ENCODE results near the gene LRRC75A.
"Not testable (repeated sequence)": the region's sequence is repeated elsewhere in the genome, so short reads cannot be mapped to it uniquely, and the experiment has no call there.

Gene LRRC75A, protein sequence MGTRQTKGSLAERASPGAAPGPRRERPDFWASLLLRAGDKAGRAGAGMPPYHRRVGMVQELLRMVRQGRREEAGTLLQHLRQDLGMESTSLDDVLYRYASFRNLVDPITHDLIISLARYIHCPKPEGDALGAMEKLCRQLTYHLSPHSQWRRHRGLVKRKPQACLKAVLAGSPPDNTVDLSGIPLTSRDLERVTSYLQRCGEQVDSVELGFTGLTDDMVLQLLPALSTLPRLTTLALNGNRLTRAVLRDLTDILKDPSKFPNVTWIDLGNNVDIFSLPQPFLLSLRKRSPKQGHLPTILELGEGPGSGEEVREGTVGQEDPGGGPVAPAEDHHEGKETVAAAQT

DNA sequence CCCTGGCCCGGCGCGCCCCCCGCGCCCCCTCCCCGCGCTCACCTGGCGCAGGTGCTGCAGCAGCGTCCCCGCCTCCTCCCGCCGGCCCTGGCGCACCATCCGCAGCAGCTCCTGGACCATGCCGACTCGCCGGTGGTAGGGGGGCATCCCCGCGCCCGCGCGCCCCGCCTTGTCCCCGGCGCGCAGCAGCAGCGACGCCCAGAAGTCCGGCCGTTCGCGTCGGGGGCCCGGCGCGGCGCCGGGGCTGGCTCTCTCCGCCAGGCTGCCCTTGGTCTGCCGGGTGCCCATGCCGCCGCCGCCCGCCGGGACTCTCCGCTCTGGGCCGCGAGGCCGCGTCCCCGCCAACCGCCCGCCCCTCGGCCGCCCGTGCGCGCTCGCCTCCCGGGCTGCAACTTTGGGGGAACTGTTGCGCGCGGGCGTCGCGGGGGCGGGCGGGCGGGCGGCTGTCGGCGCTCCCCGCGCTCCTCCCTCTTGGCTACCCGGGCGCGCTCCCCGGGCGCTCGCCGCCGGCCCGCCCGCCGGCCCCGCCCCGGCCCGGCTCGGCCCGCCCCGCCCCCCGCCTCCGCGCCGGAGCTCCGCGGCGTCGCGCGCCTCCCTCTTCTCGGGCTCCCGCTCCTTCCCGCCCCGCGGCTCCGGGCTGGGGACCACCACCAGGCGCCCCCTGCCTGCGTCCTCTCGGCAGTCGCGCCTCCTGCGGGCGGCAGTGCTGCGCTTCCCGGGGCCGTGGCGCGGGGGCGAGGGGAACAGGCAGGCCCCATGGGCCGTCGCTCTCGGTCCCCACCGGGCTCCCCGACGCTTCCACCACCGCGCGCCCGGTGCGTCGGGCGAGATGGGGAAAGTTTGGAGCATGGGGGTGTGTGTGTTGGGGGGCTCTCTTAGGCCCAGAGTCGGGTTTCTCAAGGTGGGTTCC lies at the start of gene LRRC75A:
TSS of gene LRRC75A (minus strand) at position 491 of the 910 bp plus-strand sequence. CDS start at position 288, 203 bp downstream.
- DNase-seq: no peak

DNA sequence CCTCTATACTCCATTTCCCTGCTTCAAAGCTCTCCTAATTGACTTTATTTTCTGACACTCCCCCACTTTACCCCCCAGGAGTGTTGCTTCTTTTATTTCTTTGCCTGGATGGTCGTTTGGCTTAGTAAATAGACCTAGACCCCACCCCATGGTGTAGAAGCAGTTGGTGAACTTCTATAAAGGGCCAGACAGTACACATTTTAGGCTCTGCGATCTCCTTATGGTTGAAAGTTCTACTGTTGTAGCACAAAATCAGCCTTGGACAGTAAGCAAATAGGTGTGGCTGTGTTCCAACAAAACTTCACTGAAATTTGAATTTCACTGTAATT lies 45.1 kb upstream of the LRRC75A start:
- DNase-seq: no peak

DNA sequence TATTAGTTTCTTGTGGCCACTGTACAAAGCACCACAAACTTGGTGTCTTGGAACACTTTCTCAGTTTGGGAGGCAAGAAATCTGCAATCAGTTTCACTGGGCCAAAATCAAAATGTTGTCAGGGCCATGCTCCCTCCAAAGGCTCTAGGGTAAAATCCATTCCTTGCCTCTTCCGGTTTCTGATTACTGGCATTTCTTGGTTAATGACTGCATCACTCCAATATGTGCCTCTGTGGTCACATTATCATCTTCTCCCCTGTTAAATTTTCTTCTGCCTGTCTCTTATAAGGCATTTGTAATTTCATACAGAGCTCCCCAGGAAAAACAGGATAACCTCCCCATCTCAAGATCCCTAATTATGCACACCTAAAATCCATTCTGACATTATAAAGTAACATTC lies 42.2 kb upstream of the LRRC75A start:
- DNase-seq: no peak

DNA sequence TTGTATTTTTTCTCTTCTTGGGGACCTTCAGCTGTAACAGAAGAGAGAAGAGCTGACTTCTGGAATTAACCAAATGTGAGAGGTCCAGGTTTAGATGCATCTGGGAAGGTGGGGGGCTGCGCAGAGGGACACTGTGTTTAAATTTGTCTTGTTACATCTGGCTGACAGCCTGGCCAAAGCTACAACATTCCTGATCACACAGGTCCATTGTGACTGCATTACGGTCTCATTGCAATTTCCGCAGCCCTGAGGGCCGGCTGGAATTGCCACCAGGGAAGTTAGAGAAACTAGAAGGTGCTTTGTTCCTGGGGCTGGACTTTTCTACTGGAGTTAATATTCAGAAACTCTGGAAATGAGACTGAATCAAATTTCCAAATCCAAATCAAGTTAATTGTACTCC lies 37.9 kb upstream of the LRRC75A start:
- no peak for DNase-seq

DNA sequence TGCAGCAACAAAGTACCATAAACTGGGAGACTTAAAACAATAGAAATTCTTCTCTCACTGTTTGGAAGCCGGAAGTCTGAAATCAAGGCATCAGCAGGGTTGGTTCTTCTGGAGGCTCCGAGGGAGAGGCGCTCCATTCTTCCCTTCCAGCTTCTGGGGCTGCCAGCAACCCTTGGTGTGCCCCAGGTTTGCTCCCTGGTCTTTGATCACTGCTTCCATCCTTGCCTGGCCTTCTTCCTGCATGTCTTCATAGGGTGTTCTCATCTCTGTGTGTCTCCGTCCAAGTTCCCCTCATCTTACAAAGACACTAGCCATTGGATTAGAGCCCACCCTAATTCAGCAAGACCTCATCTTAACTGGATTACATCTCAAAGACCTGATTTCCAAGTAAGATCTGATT lies 35.3 kb upstream of the LRRC75A start:
- no peak for DNase-seq

DNA sequence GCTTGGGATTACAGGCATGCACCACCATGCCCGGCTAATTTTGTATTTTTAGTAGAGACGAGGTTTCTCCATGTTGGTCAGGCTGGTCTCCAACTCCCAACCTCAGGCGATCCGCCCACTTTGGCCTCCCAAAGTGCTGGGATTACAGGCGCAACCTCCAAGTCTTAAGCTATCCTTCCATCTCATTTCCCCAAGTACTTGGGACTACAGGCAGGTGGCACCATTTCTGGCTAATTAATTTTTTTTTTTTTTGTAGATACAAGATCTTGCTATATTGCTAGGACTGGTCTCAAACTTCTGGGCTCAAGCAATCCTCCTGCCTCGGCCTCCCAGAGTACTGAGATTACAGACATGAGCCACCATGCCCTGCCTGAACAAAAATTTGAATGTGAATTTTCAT lies 33.6 kb upstream of the LRRC75A start:
- not testable (repeated sequence) for DNase-seq

DNA sequence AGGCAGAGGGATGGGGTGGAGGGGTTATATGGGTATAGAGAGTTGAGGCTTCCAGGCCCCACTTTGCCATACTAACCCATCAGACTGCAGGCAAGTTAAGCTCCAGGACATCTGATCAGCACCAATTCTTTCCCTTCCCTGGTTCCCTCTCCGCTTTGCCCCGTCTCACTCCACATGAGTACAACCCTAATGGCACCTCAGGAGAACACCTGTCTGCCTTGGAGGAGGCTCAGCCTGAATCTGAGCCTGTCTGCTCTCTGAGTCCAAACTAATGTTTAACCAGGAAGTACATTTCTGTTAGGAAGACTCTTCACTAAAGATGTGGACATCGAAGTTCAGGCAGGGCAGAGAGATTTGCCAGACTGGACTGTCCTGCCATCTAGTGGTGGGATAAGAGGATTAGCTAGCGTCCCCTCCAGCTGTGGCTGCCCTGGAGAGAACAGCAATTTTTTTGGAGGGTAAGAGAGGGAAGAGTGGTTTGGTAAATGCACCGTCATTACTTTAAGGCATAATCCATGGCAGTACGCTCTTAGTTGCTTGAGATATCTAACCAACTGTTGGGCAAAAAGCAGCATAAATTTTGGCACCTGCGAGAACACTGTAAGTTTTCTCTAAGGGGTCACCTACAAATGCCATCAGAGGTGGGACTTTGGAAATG lies 29.2 kb upstream of the LRRC75A start:
- DNase-seq: peak; percentile 30

DNA sequence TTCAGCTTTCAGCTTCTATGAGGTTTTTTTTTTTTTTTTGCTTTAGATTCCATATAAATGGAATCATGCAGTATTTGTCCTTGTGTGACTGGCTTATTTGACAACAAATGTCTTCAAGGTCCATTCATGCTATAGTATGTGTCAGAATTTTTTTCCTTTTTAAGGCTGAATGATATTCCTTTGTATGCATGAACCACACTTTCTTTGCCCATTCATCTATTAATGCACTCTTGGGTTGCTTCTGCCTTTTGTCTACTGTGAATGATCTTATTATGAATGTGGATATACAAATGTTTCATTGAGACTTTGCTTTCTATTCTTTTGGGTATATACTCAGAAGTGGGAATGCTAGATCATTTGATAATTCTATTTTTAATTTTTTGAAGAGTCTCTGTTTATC lies 27.0 kb upstream of the LRRC75A start:
- no peak for DNase-seq

DNA sequence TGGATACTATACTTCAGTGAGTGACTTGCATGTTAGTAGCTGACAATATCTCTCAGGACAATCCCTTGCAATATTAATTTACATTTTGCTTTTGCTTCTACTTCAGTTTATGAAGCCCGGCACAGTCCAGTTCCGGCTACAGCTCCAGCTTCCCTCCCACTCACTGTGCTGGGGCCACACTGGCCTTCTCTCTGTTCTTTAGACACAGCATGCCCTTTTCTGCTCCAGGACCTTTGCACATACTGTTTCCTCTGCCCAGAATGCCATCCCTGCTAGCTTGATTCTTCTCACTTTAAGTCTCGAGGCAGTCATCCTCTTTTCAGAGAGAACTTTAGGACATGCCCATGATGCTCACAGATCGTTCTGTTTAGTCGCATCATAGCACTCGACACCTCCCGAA lies 25.5 kb upstream of the LRRC75A start:
- no peak for DNase-seq

DNA sequence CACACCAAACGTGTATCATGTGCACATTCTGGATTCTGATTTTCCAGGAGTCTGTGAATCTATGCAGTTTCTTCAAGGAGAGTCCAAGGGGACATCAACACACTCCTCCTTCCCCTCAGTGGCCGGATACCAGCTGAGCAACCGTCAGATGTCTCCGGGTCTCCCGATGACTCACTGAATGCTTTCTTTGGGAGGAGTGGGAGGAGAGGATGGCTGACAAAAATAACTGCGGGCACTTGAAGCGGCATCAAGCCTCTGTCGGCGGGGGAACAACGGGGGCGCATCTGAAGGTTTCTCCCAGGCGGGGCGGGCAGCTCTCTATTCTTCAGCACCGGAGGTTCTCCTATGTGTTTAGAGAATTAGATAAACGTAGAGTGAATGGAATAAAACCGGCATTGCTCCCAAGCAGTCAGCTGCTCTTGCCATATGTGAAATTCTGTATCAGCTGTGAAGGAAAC lies 24.6 kb upstream of the LRRC75A start:
- DNase-seq: no peak

DNA sequence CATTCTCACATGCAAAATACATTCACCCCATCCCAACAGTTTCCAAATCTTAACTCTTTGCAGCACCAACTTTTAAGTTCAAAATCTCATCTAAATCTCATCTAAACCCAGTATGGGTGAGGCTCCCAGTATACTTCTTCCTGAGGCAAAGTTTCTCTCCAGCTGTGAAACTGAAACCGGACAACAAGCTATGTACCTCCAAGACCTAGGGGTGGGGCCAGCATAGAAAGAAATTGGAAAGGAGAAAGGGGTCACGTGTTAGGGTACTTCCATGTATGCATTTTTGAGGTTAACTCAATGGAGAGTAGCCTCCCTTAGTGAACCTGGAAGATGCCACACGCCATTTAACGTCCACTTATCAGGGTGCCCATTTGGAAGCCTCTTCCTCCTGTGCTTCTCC lies 23.9 kb upstream of the LRRC75A start:
- DNase-seq: no peak

DNA sequence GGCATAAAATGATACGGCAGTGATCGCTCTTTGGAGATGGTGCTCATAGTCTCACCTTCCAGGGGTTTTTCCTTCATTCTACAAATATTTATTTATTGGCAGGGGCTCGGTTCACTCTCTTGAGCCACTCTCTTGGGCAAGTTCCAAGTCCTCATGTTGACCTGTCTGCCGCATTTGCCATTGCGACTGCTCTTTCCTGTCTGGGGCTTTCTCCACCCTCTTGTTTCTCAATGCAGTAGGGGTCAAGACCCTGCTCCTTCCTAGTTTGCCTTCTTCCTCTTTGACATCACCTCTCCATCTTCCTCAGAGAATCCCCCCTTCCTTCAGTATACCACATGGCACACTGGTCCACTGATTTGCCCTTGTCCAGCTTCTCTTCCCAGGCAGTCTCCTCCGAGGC lies 21.9 kb upstream of the LRRC75A start:
- no peak for DNase-seq

DNA sequence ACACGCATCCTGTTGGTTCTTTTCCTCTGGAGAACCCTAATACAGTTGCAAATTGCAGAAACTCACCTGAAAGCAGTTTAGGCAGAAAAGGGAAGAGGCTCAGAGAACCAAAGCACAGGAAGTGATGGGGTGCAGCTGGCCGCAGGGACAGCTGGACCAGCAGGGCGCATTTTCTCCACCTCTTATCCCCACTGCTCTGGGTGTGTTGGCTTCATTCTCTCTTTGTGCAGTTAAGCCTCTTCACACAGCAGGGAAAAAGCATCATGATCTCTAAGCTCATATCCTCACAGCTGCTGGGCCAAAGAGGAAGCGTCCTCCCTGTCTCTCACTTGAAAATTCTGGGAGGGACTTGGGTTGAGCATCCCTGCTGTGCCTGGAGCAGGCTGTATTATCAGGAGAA lies 20.0 kb upstream of the LRRC75A start:
- DNase-seq: no peak

DNA sequence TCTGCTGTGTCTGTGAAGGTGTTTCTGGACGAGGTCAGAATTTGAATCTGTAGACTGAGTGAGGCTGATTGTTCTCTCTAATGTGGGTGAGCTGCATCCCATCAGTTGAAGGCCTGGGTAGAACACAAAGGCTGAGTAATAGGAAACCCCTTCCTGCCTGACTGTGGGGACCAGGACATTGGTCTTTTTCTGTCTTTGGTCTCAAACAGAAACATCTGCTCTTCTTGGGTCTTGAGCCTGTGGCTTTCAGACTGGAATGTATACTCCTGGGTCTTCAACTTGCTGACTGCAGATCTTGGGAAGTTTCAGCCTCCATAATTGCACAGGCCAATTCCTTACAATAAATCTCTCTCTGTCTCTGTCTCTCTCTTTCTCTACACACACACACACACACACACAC lies 19.6 kb upstream of the LRRC75A start:
- DNase-seq: no peak

DNA sequence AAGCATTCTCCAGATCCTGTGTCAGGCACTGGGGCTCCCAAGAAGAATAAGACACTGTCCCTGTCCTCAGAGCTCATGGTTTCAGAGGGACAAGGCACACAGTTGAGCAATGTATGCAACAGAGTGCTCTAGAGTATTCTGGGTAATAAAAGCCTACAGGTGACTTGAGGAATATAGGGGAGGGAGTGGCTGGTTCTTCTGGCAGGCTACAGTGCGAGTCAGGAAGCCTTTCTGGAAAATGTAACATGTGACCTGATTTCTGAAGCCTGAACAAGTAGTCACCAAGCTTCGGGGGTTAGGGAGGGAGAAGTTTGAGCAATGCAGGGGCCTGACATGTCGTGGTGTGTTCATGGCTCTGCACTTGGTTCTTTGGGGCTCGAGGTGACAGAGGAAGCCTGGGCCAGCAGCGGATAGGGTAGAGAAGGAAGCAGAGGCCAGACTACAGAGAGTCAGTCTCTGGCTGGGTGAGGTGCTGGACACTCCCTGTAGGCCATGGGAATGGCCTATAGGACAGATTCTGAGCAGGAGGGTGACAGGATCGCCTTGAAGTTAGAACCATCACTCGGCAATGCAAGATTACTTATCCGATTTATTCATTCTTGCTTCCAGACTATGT lies 16.0 kb upstream of the LRRC75A start:
- no peak for DNase-seq

DNA sequence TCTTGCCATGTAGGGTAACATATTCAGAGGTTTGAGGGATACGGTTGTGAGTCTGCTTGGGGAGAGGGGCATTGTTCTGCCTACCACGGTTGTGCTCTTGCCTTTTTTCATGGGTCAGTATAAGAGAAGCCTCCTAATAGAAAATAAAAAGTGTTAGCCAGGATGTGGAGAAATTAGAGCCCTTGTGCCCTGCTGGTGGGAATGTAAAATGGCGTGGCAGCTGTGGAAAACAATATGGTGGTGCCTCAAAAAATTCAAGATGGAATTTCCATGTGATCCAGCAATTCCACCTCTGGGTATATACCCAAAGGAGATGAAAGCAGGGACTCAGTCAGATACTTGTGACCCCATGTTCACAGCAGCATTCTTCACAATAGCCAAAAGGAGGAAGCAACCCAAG lies 14.2 kb upstream of the LRRC75A start:
- DNase-seq: no peak

DNA sequence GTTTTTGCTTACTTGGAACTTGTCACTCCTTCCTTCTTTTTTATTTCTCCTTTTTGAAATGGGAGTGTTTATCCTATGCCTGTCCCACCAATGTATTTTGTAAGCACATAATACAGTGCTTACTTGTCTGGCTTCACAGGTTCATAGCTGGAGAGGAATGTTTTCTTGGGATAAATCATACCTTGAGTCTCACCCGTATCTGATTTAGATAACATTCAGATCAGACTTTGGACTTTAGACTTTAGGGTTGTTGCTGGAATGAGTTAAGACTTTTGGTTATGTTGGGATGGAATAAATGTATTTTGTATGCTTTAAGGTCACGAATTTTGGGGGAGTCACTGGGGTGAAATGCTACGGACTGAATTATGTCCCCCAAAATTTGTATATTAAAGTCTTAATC lies 13.0 kb upstream of the LRRC75A start:
- DNase-seq: no peak

DNA sequence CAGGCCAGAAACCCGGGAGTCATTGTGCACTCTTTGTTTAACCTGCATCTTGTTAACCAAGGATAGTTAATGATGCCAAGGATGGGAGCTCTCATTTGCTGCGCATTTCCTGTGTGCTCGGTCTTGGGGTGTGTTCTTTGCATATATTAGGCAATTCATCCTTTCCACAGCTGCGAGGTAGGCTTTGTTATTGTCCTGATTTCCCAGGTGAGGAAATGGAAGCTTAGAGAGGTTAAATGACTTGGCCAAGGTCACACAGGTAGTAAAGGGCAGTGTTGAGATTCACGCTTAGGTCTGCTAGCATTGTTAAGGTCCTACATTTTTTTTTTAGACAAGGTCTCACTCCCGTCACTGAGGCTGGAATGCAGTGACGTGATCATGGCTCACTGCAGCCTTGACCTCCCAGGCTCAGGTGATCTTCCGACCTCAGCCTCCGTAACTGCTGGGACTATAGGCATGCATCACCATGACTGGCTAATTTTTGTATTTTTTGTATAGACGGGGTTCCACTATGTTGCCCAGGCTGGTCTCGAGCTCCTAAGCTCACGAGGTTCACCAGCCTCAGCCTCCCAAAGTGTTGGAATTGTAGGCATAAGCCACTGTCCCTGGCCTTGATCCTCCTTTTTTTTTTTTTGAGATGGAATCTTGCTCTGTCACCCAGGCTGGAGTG lies 5.0 kb upstream of the LRRC75A start:
- no peak for DNase-seq

DNA sequence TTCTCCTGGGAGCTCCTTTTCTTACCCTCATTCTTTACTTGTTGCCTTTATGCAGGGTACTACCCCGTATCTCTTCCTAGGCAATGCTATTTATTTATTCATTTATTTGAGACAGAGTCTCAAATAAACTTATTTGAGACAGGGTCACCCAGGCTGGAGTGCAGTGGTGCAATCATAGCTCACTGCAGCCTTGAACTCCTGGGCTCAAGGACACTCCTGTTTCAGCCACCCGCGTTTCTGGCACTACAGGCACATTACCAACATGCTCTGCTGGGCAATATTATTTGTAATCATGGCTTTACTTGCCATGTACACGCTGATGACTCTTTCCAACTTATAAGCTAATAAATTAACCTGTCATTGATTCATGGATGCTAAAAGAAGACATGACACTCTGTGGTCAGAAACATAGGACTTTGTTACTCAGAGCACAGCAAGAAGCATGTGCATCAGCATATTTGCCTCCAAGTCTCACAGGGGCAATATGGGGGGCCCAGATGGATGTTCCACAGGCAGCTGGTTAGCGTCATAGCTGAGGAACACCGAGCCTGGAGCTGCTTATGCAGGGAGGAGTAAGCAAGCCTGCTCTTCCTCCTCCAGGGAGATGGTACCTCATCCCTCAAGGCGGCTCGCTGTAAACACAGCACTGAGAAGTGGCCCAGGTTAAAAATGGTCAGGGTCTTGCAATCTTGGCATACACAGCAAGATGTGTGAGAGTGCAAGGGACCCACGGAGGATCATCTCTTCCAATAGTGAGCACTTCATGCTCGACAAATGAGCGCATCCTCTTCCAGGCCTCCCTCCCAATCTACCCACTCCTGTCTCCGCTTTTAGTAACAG lies 4.2 kb upstream of the LRRC75A start:
- DNase-seq: no peak

DNA sequence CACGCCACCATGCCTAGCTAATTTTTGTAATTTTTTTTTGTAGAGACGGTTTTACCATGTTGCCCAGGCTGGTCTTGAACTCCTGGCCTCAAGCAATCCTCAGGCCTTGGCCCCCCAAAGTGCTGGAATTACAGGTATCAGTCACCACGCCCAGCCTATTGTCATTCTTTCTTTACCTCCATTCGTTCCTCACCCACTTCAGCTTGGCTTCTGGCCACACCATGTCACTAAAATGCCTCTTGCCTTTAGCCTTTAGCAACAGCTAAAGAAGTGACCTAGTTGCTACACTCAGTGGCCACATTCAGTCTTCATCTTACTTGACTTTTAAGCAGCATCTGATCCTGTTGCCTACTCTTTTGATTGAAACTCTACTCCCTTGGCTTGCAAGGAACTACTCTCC lies 3.6 kb upstream of the LRRC75A start:
- no peak for DNase-seq

DNA sequence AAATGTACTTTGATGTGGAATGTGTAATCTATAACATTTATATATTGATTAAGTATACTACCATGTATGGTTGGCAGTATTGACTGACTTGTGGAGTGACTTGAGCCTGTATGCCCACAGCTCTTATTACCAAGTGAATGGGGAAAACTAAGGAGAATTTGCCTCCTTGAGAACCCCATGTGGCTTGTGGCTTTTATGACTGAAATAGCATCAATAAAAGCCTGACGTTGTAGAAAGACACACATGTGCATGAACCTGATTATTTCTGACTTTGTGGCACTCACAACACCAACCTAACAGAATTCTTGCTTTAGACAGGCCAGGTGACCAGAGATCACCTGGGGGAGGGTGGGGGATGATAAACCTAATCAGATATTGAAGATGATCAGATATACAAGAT lies 2.1 kb upstream of the LRRC75A start:
- no peak for DNase-seq

DNA sequence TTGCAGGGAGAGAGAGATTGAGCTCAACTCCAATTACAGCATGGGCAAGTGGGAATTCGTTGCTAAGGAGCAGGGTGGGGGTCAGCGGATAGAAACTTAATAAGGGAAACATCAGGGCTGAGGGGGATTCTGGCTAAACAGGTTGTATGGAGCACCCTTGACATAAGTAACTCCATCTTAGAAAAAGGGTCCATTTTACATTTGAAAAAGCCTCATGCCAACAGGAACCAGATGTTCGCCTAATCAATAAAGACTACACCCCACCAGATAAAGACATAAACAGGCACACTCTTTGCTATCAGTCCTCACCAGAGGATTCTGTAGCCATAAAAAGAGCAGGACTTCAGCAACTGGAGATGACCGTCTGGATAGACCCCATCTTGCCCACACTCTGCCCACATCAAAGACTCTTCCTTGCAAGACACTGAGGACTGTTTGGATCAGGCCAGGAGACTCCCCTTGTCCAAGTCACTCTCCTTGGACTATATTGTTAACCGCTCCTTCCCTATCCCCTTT lies 1.6 kb upstream of the LRRC75A start:
- no peak for DNase-seq
